HG02884 (cell line): ENCODE measurements around the gene FBLN1.

Experiments used
- ATAC-seq: cut with Tn5 transposase; IDR thresholded peaks from one replicate; pipeline ENCODE4 v1.9.1; 2021; ENCODE audit warnings: mild to moderate bottlenecking, moderate library complexity; ENCODE audit not compliant: unreplicated experiment

The FBLN1 gene

DNA sequence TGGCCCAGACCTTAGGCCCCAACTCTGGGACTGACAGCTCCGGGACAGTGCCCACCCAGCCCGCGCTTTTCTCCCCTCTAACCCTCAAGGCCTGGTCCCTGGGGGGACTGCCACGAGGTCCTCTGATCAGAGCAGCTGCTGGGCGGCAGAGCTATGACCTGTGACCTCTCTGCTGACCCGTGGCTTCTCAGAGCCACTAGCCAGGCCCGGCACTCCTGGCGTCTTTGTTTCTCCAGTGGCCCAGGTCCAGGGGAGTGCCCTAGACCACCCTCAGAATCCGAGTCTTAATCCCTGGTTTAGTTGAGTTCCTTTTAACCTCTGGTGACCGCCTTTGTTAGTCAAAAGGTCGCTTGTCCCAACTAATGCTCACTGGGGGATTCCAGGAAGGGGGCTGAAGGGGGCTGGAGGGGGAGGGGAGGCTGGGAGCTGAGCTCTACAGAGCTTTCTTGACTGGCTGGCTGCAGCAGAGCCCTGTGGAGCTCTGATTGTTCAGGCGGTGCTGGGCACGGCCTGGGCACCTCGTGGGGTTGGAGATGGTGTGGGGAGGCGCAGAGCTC is 1.2 kb downstream of the FBLN1 start:
- no peak for ATAC-seq

DNA sequence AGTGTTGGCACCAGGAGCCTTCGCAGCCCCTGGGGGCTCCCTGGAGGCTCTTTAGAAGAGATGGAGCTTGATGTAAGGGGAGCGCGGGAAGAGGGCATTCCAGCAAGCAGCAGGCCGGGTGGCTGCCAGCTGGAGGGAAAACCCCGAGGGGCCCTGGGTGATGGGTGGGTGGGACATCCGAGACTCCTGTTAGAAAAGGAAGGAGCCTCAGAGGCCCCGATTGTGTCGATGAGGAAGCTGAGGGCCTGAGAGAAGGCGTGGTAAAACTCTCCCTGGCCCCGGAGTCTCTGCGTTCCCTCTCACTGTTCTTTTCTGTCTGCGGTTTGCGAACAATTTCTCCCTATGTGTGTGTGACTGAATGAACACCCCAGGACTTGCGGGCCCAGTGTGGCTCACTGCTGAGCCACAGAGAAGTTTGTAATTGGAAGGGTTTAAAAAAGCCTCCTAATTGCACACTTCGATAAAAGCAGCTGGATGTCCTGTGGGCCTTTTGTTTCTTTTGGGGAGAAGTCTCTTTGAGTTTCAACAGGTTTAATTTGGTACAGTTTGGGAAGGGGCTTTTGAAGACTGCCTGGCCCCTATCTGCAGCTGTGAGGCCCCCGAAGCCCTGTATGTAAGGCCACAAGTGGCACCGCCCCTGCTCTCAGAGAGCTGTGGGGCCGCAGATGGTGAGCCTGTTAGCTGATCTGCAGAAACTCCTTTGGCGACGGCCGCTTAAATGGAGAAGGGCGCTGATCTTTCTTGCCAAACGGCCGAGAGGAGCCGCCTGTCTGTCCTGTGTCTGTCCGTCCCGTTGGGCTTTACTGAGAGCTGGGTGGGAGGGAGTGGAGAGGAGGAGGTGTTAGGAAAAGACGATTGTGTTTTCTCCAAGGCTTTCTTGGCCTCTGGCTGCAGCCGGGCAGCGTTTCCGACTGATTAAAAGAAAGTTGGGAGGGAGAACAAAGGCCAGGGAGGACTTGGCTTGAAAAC is 2.0 kb downstream of the FBLN1 start:
- no peak for ATAC-seq

DNA sequence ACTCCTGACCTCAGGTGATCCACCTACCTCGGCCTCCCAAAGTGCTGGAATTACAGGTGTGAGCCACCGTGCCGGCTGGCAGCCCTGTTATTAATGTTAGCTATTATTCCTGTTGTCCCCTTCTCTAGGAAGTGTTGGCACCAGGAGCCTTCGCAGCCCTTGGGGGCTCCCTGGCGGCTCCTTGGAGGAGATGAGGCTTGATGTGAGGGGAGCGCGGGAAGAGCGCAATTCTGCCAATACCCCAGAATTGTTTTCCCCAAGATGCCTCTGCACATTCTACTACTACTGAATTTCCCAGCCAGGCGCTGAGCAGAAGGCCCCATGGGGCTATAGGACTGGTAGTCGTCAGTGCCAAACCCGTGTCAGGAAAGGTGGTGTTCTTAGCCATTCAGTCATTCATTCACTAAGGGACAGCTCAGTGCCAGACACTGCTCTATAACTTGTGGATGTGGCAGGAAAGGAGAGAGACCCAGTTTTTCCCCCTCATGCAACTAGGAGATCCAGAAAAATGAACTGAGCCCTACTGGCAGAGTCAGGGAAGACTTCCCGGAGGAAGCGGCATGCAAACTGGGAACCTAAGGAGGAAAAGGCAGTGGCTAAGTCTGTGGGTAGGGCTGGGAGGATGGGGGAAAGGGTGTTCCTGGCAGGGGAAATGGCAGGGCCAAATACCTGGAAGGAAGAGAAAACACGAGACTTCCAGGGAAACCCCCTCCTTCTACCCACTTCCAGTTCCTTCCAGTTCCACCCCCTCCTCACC is 3.5 kb downstream of the FBLN1 start:
- ATAC-seq, result no peak

DNA sequence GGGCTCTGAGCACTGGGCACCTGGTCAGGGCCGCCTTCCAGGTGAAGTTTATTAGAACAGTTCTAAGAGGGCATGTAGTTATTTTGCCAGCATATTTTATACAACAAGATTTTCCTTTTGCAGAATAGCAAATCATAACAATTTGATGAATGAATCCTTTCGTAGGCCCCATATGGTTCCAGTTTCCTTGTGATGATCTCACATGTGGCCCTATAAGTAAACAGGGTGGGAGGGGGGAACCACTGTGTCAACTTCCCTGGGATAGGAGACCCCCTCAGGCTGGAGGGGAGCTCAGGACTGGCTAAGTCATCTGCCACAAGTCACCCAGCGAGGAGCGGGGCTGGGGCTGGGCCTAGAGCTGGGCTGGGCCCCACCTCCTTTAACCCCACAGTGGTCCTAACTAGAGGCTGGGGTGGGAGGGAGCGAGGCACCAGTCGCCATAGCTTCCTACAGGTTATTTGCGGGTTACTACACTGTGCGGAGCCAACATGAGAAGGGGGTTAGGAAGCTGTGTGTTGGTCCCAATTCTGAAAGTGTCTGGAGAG is 4.2 kb downstream of the FBLN1 start:
- no peak for ATAC-seq

DNA sequence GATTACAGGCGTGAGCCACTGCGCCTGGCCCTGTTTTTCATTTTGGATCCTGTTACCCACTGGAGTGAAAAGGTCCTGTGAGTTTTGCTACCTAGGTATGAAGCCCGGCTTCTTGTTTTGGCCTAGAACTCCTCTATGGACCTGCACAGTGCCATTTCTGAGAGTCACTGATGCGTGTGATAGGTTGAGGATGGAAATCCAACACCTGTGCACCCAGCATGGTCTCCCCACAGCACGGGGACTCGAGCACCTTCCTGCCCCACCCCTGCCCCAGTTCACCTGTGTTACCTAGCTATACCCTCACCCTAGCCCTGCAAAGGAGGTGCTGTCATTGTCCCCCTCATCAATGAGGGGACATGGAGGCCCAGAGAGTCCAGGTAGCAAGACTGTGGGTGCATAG is 5.1 kb downstream of the FBLN1 start:
- ATAC-seq, result no peak

DNA sequence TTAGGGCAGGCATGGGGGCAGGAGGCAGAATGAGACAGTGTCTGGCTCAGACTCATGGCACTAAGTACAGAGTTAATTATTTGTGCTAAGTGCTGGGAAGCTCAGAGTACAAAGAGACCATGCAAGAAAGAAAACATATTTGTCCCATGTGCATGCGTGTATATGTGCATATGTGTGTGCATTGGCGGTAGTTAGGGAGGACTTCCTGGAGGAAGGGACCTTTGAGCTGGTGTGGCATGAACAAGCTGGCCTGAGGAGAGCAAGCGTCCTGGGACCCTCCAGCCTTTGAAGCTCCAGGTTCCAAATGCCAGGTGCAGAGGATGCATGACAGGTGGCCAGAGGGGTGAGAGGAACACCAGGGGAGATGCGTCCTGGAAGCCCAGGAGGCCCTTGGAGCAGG is 6.1 kb downstream of the FBLN1 start:
- no peak for ATAC-seq

DNA sequence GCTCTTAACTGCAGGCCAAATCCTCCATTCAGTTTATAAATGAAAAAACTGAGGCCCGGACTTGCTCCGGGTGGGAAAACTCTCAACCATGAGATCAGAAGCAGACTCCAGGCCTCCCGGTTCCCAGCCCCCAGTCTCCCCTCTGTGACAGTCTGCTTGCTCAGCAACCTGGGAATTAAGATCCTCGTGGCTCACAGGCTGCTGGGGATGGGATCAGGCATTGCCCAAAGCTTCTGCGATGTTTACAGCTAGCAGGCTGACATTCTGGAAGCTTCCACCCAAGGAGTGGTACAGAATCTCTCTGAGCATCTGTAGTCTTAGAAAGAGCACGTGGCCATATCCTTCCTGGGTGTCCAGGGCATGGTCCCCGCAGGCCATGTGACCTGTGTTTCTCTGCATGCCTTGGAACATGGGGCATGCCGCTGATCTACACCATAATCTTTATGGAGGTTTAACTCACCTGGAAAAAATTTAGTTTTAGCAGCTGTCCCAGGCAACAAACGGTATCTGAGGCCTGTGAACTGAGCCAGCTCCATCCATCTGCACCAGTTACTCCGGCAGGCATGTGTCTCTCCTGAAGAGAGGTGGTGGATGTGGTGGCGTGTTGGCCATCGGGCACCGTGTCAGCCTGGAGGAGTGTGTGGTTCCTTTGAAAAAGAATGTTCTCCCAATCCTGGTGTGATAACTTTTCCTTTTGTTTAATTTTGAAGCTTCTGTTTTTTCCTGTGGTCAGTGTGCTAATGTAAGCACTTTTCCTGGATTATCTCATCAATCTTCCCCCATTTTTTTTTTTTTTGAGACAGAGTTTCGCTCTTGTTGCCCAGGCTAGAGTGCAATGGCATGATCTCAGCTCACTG is 7.9 kb downstream of the FBLN1 start:
- no peak for ATAC-seq

DNA sequence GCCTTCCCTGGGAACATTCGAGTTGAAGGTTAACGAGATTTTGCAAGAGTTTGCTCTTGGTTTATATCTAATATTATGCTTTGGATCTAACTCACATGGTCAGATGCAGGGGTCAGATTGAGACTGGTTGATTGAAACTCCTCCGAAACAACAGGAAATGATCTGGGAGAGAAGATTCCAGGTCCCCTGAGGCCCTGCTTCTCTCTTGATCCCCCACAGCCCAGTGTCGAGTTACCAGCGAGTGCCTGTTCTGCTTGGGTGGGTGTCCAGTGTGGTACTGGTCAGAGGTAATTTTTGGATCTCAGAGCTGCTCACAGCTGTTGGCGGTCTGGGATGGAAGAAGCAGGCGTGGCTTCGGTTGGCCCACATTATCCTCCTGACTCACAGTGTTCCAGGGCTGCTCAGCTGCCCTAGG is 9.2 kb downstream of the FBLN1 start:
- no peak for ATAC-seq

DNA sequence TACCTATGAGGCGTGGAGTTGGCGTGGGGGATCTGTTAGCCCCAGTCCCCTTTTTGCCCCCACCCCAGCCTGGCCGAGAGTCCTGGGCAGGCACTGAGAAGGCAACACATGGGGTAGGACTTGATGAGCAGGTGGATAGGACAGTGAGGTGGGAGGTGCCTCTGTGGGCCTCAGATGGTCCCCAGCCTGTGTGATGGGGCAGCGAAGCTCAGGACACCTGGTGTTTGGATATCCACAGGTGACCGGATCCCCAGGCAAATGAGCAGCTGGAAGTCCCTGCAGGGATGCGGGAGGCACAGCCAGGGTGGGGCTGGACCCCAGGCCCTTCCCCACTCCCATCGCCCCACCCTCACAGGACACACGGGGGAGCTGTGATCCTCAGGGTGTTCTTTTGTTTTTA is 9.7 kb downstream of the FBLN1 start:
- ATAC-seq, result no peak

DNA sequence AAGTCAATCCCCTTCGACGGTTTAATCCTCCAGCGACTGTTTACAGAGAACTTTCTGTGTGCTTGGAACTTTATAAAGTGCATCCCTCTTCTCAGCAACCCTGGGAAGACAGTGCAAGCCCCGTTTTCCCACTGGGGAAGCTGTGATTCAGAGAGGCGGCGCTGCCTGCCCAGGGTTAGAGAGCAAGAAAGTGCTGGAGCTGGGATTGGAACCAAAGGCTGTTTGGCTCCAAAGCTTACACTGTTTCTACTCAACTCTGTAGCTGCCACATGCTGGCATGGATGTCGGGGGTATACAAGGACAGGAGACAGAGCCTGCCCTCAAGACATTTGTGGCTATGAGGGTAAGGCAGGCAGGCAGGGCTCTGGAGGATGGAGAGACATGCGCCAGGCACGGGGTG is 13.0 kb downstream of the FBLN1 start:
- ATAC-seq, result no peak

DNA sequence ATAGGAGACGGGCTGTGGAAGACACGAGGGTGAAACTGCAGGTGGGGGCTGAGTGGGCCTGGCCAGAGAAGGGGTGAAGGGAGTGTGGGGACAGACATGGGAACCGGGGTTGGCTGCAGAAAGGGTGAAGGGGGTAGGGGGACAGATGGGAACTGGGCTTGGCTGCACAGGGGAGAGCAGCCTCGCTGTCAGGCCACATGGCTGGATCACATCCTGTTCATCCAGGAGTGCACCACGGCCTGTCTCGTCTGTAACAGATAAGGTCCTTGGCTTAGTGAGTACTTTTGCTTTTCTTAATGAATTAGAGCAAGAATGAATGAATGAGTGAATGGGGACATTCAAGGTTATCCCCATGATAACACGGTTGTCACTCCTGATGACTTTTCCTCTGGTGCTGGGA is 13.5 kb downstream of the FBLN1 start:
- no peak for ATAC-seq

DNA sequence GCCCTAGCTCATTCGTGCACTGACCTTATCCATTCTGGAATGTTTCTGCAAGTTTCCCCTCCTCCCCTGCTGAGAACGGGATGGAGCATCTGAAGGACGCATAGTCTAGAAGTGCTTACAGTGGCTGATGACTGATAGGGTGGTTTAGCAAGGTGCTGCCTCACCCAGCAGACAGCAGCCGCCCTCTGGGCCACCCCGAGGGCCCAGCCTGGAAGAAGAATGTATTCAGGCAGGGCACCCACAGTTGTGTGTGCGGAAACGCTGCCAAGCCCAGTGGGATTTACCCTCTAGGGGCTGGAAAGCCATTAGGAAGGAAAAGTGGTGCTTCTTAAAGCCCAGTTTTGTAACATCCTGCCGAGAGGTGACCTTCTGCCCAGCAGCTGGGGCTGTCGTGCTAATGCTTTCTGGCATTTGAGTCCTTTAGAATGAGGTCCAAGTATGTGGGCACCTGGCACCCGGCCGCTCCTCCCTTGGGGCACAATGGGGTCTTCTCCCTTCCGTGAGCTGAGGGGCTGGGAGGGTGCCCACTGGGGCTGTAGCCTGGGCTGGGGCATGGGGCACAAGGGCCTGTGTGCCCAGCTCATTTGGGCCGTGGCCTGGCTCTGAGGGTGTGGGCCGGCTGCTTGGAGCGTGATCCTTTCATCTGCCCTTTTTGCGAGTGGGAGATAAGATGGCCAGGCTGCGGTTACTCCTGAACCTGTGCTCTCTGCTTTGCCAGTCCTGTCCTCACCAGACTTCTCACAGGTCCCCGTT is 14.4 kb downstream of the FBLN1 start:
- no peak for ATAC-seq

DNA sequence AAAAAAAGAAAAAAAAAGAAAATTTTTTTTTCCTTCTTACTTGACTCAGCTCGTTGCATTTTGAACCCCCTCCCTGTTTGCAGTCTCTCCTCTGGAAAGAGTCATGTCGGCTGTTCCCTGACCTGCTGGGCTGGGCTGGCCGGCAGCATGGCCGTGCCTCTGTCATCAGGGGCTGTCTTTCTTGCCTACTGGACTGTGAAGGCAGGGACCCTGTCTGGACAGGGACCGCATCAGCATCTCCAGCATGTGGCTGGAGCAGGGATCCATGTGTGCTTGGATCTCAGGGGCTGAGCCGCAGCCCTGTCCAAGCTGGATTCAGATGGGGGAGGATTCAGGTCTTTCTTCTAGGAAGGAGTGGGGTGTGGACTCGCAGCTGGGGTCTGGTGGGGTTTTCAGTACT is 15.5 kb downstream of the FBLN1 start:
- no peak for ATAC-seq

DNA sequence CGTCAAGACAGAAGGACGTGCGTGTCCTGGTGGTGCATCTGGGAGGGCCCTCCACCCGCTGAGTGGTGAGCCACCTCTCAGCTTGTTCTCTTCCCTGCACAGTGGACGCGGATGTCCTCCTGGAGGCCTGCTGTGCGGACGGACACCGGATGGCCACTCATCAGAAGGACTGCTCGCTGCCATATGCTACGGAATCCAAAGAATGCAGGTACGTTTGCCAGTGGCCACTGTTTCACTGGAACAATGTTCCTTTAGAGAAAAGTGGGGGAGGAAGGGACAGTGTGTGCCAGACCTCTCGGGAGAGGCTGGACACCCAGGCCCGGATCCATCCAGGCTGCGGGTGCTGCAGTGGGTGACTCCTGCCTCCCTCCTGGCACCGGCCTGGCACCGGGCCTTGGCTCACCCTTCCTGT is 15.9 kb downstream of the FBLN1 start:
- no peak for ATAC-seq

DNA sequence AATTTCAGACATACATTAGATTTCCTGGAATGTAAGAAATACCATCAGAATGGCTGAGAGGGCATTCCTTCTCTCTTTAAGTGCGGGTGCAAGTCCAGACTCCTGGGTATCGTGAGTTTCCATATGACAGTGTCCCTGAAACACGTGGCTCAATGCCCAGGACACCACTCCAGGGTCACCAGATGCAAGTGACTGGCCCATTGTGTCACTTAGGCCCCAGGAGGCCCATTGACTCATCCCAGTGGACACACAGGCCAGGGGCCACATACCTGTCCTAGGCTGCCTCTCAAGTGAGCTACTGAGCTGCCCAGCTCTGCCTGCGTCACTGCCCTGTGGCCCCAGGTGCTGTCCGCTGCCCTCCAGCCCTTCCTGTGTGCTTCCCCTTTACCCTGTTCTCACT is 18.5 kb downstream of the FBLN1 start:
- no peak for ATAC-seq

DNA sequence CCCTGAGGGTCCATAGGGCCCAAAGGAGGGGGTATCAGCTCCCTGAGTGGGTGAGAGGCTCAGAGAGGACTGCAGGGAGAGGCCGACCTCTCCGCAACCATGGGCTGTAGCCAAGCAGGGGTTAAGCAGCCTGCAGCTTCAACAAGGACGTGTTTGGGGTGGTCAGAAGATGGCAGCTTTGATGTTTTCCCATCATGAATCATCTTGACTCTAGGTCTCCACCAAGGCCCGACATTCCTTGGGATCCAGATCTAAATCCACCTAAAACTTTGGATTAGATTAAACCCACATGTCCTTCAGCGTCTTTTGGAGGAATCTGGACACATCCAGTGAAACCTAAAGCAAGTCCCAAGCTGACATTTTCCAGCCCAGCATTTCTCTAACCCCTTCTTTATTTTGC is 19.8 kb downstream of the FBLN1 start:
- no peak for ATAC-seq

DNA sequence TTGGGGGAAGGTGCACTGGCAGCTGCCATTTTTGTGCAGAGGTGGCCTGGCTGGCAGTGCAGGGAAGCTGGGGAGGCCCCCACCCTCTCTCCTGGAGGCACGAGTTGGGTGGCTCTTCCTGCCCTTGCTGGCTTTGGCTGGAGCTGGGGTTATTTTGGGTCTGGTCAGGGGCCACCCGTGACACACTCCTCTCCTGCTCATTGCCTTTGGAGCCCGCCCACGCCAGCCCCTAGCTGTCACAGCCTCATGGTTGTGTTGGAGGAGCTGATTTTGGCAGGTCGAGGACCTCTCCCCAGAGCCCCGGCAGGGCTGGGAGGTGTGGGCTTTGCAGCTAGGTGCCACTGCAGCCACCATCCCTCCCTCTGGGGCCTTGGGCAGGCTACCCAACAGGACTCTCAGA is 21.5 kb downstream of the FBLN1 start:
- no peak for ATAC-seq

DNA sequence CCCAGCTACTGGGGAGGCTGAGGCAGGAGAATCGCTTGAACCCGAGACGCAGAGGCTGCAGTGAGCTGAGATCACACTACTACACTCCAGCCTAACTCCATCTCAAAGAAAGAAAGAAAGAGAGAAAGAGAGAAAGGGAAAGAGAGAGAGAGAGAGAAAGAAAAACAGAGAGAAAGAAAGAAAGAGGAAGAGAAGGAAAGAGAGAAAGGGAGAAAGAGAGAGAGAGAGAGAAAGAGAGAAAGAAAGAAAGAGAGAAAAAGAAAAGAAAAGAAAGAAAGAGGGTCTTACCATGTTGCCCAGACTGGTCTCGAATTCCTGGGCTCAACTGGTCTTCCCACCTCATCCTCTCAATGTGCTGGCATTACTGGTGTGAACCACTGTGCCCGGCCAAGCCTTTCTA is 22.3 kb downstream of the FBLN1 start:
- no peak for ATAC-seq

DNA sequence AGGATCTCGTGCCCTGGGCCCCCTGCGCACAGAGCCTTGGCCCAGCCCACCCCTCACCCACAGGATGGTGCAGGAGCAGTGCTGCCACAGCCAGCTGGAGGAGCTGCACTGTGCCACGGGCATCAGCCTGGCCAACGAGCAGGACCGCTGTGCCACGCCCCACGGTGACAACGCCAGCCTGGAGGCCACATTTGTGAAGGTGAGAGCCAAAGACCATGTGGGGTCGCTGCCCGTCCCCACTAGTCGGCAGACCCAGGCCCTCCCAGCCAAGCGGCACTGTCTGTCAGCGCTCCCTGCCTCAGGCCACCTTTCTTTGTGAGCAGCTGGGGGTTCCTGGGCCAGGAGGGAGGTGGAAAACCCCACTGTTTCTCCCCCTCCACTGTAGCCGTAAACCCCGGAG is 22.8 kb downstream of the FBLN1 start:
- ATAC-seq, result no peak

DNA sequence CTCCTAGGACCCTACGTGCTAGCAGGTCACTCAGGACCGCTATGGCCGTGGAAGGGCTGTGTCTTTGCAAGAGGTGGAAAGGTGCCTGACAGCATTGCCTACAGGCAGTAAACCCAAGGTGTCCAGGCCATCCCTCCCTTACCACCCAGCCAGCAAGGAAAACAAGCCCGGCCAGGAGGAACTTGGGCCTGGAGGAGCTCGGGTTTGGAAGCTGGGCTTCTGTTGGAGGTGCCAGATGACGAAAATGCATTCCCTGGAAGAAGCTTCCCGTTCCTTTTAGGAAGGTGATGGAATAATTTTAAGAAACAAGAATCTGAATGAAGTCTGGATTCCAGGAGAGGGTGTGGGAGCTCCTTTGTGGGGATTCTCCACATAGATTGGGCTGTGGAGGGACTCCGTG is 23.6 kb downstream of the FBLN1 start:
- ATAC-seq, result no peak
